ENCODE data around the gene DAAM1.
A peak's percentile ranks its signal among the peaks of the same experiment; 100 is the strongest.

Gene DAAM1

GRCh38 chr14:59306775-59307174 lies 118.3 kb downstream of the DAAM1 start:
- Histone ChIP-seq H3K27me3 (ENCODE audit: control insufficient read depth in 2 of 2, insufficient read depth in 2 of 2, low read length in 2 of 2) (no peaks in the 10 kb centered on the region), H3K9me3 (ENCODE audit: control insufficient read depth in 2 of 2, low read length in 2 of 2) (no peaks in the 10 kb centered on the region), H3K9ac (ENCODE audit: low read depth in 1 of 2, low read length in 2 of 2) (no peak overlapping the region), H3K4me3 (ENCODE audit: low read length in 2 of 2) (no peak overlapping the region), H3K27ac (ENCODE audit: low read depth in 2 of 2, low read length in 2 of 2) (no peak overlapping the region), H3K4me1 (ENCODE audit: control insufficient read depth in 2 of 2, insufficient read depth in 2 of 2, low read length in 2 of 2) (no peaks in the 10 kb centered on the region), H3K36me3 (ENCODE audit: control insufficient read depth in 2 of 2, insufficient read depth in 2 of 2, low read length in 2 of 2) (no peaks in the 10 kb centered on the region)

DNA sequence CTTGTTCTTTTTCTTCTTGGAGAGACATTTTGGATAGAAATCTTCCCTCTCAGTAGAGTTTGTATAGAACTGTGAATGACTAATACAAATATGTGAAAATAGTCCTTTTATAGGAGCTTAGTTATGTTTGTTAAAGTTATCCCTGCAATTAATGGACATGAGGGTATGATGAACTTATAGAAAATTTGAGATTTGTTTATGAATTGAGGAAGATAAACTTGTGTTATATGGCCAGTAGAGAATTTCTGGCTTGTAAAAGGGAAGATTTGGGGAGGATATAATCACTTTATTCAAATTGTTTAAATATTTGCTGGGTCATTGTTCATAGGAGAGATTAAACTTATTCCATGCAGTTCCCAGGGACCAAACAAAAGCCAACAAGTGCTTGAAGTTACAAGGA lies 119.6 kb downstream of the DAAM1 start:
- Histone ChIP-seq H3K27me3 (ENCODE audit: control insufficient read depth in 2 of 2, insufficient read depth in 2 of 2, low read length in 2 of 2) (no peaks in the 10 kb centered on the region), H3K36me3 (ENCODE audit: control insufficient read depth in 2 of 2, insufficient read depth in 2 of 2, low read length in 2 of 2) (no peaks in the 10 kb centered on the region), H3K9me3 (ENCODE audit: control insufficient read depth in 2 of 2, low read length in 2 of 2) (no peaks in the 10 kb centered on the region), H3K4me1 (ENCODE audit: control insufficient read depth in 2 of 2, insufficient read depth in 2 of 2, low read length in 2 of 2) (no peaks in the 10 kb centered on the region), H3K27ac (ENCODE audit: low read depth in 2 of 2, low read length in 2 of 2) (no peak overlapping the region), H3K4me3 (ENCODE audit: low read length in 2 of 2) (no peak overlapping the region), H3K9ac (ENCODE audit: low read depth in 1 of 2, low read length in 2 of 2) (no peak overlapping the region)

DNA sequence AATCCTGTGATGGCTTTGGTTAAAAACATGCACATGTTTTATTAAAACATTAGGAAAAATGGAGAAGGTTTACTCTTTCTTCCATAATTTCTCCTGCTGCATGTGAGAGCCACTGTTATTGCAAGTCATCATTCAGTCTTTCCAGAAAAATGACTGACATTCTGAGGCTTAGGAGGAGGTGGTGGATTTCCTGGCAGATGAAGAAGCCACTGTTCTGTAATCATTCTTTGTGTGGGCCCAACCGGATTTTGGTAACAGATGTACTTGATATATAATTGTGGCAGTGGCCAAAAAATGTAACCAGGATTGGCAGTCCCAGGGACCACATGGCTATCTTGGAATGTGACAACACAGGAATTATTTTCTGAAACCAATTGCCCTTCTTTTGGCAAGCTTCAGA lies 120.2 kb downstream of the DAAM1 start:
- Histone ChIP-seq H3K4me1 (ENCODE audit: control insufficient read depth in 2 of 2, insufficient read depth in 2 of 2, low read length in 2 of 2) (no peaks in the 10 kb centered on the region), H3K27me3 (ENCODE audit: control insufficient read depth in 2 of 2, insufficient read depth in 2 of 2, low read length in 2 of 2) (no peaks in the 10 kb centered on the region), H3K27ac (ENCODE audit: low read depth in 2 of 2, low read length in 2 of 2) (no peak overlapping the region)

GRCh38 chr14:59309291-59309900 lies 120.9 kb downstream of the DAAM1 start:
- Histone ChIP-seq H3K4me1 (ENCODE audit: control insufficient read depth in 2 of 2, insufficient read depth in 2 of 2, low read length in 2 of 2) (no peaks in the 10 kb centered on the region), H3K27me3 (ENCODE audit: control insufficient read depth in 2 of 2, insufficient read depth in 2 of 2, low read length in 2 of 2) (no peaks in the 10 kb centered on the region), H3K9me3 (ENCODE audit: control insufficient read depth in 2 of 2, low read length in 2 of 2) (no peaks in the 10 kb centered on the region), H3K4me3 (ENCODE audit: low read length in 2 of 2) (no peak overlapping the region), H3K27ac (ENCODE audit: low read depth in 2 of 2, low read length in 2 of 2) (no peak overlapping the region), H3K36me3 (ENCODE audit: control insufficient read depth in 2 of 2, insufficient read depth in 2 of 2, low read length in 2 of 2) (no peaks in the 10 kb centered on the region), H3K9ac (ENCODE audit: low read depth in 1 of 2, low read length in 2 of 2) (no peak overlapping the region)

More for the DNA sequence above, 120.2 kb downstream of the DAAM1 start:
- H3K9ac ChIP-seq (ENCODE audit: low read depth in 1 of 2, low read length in 2 of 2), result no peak overlapping the region
- H3K9me3 ChIP-seq (ENCODE audit: control insufficient read depth in 2 of 2, low read length in 2 of 2), result no peaks in the 10 kb centered on the region
- no peak overlapping the region for H3K4me3 ChIP-seq (ENCODE audit: low read length in 2 of 2)
- no peaks in the 10 kb centered on the region for H3K36me3 ChIP-seq (ENCODE audit: control insufficient read depth in 2 of 2, insufficient read depth in 2 of 2, low read length in 2 of 2)

- H3K4me1 ChIP-seq (ENCODE audit: control insufficient read depth in 2 of 2, insufficient read depth in 2 of 2, low read length in 2 of 2), result peaks cover 0 to 3% of the 10 kb centered on the region in 2 donors
Observed at GRCh38 chr14:59310633-59311032, 122.2 kb downstream of the DAAM1 start.

GRCh38 chr14:59311723-59312122 lies 123.3 kb downstream of the DAAM1 start:
- no peaks in the 10 kb centered on the region for H3K36me3 ChIP-seq (ENCODE audit: control insufficient read depth in 2 of 2, insufficient read depth in 2 of 2, low read length in 2 of 2)
- peaks cover 0 to 3% of the 10 kb centered on the region in 2 donors for H3K4me1 ChIP-seq (ENCODE audit: control insufficient read depth in 2 of 2, insufficient read depth in 2 of 2, low read length in 2 of 2)
- H3K9ac ChIP-seq (ENCODE audit: low read depth in 1 of 2, low read length in 2 of 2), result no peak overlapping the region
- no peak overlapping the region for H3K4me3 ChIP-seq (ENCODE audit: low read length in 2 of 2)
- no peak overlapping the region for H3K27ac ChIP-seq (ENCODE audit: low read depth in 2 of 2, low read length in 2 of 2)
- H3K9me3 ChIP-seq (ENCODE audit: control insufficient read depth in 2 of 2, low read length in 2 of 2), result no peaks in the 10 kb centered on the region
- no peaks in the 10 kb centered on the region for H3K27me3 ChIP-seq (ENCODE audit: control insufficient read depth in 2 of 2, insufficient read depth in 2 of 2, low read length in 2 of 2)

More at GRCh38 chr14:59310633-59311032, 122.2 kb downstream of the DAAM1 start:
- no peak overlapping the region for H3K4me3 ChIP-seq (ENCODE audit: low read length in 2 of 2)
- no peak overlapping the region for H3K9ac ChIP-seq (ENCODE audit: low read depth in 1 of 2, low read length in 2 of 2)
- H3K36me3 ChIP-seq (ENCODE audit: control insufficient read depth in 2 of 2, insufficient read depth in 2 of 2, low read length in 2 of 2), result no peaks in the 10 kb centered on the region
- no peaks in the 10 kb centered on the region for H3K27me3 ChIP-seq (ENCODE audit: control insufficient read depth in 2 of 2, insufficient read depth in 2 of 2, low read length in 2 of 2)
- H3K27ac ChIP-seq (ENCODE audit: low read depth in 2 of 2, low read length in 2 of 2), result no peak overlapping the region
- H3K9me3 ChIP-seq (ENCODE audit: control insufficient read depth in 2 of 2, low read length in 2 of 2), result no peaks in the 10 kb centered on the region

DNA sequence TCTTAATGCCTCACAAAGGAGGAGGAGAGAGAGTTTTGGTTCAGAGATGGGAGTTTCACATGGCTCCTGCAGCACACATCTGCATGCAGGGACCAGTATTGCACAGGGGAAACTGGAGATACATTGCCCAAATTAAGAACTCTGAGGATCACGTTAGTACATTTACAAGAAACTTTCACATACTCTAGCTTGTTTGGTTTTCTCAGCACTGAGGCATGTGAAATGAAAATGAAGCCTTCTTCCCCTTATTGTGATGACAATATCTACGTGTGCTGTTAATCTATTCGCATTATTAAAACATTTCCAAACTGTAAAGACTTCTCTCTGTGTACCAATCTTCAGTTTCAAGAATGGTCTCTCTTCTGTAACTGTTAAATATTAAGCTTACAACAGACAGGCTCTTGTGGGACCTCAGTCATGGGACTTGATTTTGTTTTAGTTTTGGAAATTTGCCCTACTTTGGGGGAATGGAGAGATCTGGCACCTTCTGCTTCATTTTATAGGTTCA lies 124.7 kb downstream of the DAAM1 start:
- peak overlapping the region in 1 of 2 donors; percentile 2 for H3K27ac ChIP-seq (ENCODE audit: low read depth in 2 of 2, low read length in 2 of 2)
- peaks cover 0 to 3% of the 10 kb centered on the region in 2 donors for H3K4me1 ChIP-seq (ENCODE audit: control insufficient read depth in 2 of 2, insufficient read depth in 2 of 2, low read length in 2 of 2)
- no peaks in the 10 kb centered on the region for H3K36me3 ChIP-seq (ENCODE audit: control insufficient read depth in 2 of 2, insufficient read depth in 2 of 2, low read length in 2 of 2)
- no peaks in the 10 kb centered on the region for H3K9me3 ChIP-seq (ENCODE audit: control insufficient read depth in 2 of 2, low read length in 2 of 2)
- H3K9ac ChIP-seq (ENCODE audit: low read depth in 1 of 2, low read length in 2 of 2), result no peak overlapping the region
- no peaks in the 10 kb centered on the region for H3K27me3 ChIP-seq (ENCODE audit: control insufficient read depth in 2 of 2, insufficient read depth in 2 of 2, low read length in 2 of 2)
- no peak overlapping the region for H3K4me3 ChIP-seq (ENCODE audit: low read length in 2 of 2)

DNA sequence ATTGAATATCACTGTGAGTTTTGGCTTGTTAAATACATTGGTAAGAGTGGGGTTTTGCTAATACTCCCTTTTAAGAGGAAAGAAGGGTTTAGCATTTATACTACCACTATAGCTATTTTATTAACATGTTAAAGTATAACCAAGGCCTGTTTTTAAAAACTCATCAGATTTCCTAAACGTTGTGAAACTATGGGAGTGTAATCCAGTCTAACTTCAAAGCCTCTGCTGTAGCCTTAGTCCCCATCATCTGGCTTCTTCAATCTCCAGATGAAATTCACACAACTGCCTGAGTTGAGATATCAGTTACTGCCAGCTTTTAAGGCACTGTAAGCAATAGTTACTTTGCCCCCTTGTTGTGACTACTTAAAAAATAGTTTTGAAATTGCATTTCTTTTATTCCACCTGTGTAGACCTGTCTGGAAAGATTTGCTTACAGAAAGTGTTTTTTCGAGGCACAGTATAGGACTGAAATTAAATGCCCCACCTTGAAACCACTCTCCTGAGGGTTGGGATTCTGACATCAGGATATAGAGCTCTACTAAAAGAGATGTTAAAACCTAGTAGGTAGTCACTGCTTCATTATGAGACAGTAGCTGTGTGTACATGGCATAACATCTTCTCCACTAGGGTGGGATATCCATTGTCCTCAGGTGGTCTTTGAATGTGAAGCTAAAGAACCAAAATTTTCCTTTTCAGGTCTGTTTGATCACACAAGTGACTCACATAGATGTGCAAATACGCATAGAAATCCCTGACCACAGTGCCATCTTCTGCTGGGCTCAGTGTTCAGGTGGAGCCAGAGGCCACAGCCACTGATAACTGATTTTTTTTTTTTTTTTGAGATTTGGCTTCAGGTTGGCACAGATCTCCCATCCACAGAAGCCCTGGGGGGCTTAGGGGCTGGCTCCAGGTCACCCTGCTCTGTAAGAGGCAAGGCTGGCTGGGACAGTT lies 125.5 kb downstream of the DAAM1 start:
- Histone ChIP-seq H3K4me3 (ENCODE audit: low read length in 2 of 2) (no peak overlapping the region), H3K9ac (ENCODE audit: low read depth in 1 of 2, low read length in 2 of 2) (no peak overlapping the region), H3K27me3 (ENCODE audit: control insufficient read depth in 2 of 2, insufficient read depth in 2 of 2, low read length in 2 of 2) (no peaks in the 10 kb centered on the region), H3K36me3 (ENCODE audit: control insufficient read depth in 2 of 2, insufficient read depth in 2 of 2, low read length in 2 of 2) (no peaks in the 10 kb centered on the region), H3K27ac (ENCODE audit: low read depth in 2 of 2, low read length in 2 of 2) (peak overlapping the region in 1 of 2 donors; percentile 2), H3K4me1 (ENCODE audit: control insufficient read depth in 2 of 2, insufficient read depth in 2 of 2, low read length in 2 of 2) (peaks cover 0 to 3% of the 10 kb centered on the region in 2 donors), H3K9me3 (ENCODE audit: control insufficient read depth in 2 of 2, low read length in 2 of 2) (no peaks in the 10 kb centered on the region)

GRCh38 chr14:59314953-59315599 lies 126.6 kb downstream of the DAAM1 start:
- H3K4me3 ChIP-seq (ENCODE audit: low read length in 2 of 2), result no peak overlapping the region
- H3K27me3 ChIP-seq (ENCODE audit: control insufficient read depth in 2 of 2, insufficient read depth in 2 of 2, low read length in 2 of 2), result no peaks in the 10 kb centered on the region
- H3K4me1 ChIP-seq (ENCODE audit: control insufficient read depth in 2 of 2, insufficient read depth in 2 of 2, low read length in 2 of 2), result peaks cover 0 to 3% of the 10 kb centered on the region in 2 donors
- no peak overlapping the region for H3K27ac ChIP-seq (ENCODE audit: low read depth in 2 of 2, low read length in 2 of 2)
- H3K9me3 ChIP-seq (ENCODE audit: control insufficient read depth in 2 of 2, low read length in 2 of 2), result no peaks in the 10 kb centered on the region
- H3K9ac ChIP-seq (ENCODE audit: low read depth in 1 of 2, low read length in 2 of 2), result no peak overlapping the region
- H3K36me3 ChIP-seq (ENCODE audit: control insufficient read depth in 2 of 2, insufficient read depth in 2 of 2, low read length in 2 of 2), result no peaks in the 10 kb centered on the region

Data from mucosa of rectum (tissue), 2 donors.